ENCODE data around the gene PML.

PML gene

DNA sequence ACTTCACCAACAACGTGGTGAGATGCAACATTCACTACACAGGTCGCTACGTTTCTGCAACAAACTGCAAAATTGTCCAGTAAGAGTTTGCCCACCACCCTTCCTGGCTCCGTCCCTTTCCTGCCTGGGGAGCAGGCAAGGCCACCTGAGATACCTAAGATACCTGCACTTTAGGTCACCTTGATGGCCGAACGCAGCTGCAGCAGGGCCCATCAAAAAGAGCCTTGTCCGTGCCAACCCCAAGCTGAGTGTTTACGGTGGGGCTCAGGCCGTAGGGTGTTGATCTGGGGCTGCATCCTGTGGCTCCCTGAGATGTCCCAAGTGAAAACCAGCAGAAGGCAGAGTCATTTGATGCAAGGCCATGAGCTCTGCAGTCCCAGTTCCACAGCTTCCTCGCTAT is 45.0 kb upstream of the PML start:
- TF ChIP-seq, protein P1, sequence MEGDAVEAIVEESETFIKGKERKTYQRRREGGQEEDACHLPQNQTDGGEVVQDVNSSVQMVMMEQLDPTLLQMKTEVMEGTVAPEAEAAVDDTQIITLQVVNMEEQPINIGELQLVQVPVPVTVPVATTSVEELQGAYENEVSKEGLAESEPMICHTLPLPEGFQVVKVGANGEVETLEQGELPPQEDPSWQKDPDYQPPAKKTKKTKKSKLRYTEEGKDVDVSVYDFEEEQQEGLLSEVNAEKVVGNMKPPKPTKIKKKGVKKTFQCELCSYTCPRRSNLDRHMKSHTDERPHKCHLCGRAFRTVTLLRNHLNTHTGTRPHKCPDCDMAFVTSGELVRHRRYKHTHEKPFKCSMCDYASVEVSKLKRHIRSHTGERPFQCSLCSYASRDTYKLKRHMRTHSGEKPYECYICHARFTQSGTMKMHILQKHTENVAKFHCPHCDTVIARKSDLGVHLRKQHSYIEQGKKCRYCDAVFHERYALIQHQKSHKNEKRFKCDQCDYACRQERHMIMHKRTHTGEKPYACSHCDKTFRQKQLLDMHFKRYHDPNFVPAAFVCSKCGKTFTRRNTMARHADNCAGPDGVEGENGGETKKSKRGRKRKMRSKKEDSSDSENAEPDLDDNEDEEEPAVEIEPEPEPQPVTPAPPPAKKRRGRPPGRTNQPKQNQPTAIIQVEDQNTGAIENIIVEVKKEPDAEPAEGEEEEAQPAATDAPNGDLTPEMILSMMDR (conservative IDR thresholded peaks at IDR 0.05) = no peak
- H3K27ac ChIP-seq = no peak overlapping the region

DNA sequence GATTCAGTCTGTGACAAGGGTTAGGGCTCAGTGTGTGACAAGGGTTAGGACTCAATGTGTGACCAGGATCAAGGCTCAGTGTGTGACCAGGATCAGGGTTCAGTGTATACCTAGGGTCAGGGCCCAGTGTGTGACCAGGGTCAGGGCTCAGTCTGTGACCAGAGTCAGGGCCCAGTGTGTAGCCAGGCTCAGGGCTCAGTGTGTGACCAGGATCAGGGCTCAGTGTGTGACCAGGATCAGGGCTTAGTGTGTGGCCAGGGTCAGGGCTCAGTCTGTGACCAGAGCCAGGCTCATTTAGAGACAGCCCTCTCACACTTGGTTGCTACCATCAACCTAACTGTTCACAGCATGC is 44.1 kb upstream of the PML start:
- H3K27ac ChIP-seq = peak overlapping the region; percentile 52
- TF ChIP-seq, protein P1 (conservative IDR thresholded peaks at IDR 0.05) = no peak

DNA sequence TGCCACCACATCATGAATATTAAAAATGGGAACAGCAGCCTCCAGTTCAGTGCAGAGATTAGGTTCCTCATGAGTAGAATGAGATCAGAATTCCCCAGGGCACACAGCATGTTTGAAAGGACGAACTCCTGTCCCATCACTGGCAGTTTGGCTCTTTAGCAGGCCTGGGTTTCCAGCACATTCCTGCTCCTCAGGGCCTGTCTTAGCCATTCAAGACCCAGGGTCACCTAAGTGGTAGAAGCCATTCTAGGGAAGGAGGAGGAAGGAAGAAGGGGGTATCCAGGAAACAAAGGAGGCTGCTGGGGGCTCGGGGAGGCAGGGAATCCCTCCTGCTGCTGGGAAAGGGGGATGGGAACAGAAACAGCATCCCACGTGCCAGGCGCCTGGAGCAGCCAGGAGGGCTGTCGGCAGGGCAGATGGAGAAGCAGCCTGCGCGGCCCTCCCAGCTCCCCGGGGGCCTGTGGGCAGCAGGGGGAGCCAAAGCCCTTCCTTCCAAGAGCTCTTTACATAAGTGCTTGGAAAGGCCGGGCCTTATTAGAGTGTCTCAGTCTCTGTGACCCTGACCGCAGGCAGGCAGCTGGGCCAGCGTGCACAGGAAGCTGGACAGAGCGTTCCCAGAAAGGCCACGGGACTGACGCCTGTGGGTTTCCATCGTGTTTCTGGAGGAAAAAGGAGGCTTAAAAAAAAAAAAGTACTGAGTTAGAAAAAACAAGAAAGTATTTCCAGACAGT is 43.5 kb upstream of the PML start:
- H3K27ac ChIP-seq = peak overlapping the region; percentile 52
- TF ChIP-seq, protein P1 (conservative IDR thresholded peaks at IDR 0.05) = peak; percentile 92

DNA sequence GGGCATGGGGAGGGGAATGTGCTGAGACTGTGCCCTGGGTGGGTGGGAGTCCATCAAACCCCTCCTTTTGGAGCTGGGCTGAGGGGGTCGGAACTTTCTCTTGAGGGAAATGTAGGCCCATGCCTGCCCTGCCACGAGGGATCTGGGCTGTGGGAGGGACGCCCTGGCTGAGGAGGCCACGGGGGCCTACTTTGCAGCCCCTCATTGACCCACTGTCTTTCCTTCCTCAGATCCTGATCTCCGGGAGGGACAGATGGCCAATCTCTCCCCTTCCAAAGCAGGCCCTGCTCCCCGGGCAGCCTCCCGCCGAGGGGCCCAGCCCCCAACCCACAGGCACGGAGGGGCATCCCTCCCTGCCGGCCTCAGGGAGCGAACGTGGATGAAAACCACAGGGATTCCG is 42.9 kb upstream of the PML start:
- TF ChIP-seq, protein P1 (conservative IDR thresholded peaks at IDR 0.05) = no peak
- H3K27ac ChIP-seq = peak overlapping the region; percentile 52

DNA sequence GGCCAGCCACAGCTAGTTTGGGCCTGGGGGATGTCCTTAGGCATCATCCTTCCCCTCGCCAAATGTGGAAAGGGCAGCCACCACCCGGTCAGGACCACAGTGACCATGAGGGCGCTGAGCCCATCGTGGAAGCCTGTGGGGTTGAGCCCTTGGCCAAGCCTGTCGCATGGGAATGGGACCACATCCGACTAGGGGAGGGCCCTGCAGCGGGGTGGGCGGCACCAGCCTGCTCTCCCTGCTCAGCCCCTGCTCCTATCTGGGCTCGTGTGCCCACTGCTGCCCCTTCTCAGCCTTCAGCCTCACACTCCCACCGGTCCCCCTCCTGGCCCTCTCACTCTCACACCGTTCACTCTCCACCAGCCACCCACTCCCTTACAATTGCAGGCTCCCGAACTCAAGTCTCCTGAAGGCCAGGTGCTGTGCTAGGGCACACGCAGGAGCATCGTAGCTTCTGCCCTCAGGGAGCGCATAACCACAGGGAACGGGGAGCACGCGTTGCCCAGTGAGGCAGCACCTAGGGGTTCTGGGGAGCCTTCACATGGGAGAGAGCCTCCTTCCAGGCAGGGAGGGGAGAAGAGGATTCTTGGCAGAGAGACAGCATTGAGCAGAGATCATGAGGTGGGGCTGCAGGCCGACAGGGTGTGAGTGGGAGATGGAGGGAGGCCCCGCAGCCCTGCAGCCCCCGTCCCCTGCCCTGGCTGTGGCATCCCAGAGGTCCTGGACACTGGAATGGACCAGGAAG is 42.2 kb upstream of the PML start:
- TF ChIP-seq, protein P1 (conservative IDR thresholded peaks at IDR 0.05) = no peak
- H3K27ac ChIP-seq = peak overlapping the region; percentile 52

DNA sequence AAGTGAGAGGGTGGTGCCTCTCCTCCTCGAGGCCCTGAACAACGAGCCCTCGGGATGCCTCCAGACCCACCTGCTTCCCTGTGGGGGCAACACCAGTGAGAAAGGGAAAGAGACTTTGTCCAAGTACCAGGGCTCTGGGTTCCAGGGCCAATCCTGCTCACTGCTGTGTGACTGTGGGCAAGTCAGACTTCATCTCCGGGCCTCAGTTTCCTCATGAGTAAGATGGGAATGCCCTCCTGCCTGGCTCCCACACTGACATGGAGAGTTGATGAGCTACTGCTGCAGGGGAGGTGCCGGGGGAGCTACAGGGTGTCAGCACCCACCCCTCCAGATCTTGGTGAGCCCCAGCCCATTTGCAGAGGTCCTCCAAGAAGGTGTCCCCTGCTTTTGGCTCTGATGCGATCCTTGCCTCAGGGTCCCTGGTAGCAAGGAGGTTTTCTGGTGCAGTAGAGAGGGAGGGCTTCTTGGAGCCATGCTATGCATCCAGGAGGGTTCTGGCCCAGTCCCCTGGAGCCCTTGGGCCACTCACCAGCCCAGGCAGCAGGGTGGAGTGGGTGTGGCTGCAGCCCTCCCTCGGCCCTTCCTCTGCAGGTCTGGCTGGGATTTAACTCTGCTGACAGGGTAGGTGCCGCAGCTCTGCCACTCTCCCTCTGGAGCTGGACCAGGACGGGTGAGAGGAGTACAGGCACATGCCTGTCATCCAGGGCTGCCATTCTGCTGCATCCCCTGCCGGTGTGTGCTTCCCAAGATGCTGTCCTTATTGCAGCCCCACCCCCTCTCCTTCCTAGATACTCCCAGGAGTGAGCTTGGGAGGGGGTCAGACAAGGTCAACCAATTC is 41.4 kb upstream of the PML start:
- TF ChIP-seq, protein P1 (conservative IDR thresholded peaks at IDR 0.05) = no peak

More for the DNA sequence above, 41.4 kb upstream of the PML start:
- no peak overlapping the region for H3K27ac ChIP-seq

Data from VCaP (cell line).